ENCODE results near the gene DYRK2.

DNA sequence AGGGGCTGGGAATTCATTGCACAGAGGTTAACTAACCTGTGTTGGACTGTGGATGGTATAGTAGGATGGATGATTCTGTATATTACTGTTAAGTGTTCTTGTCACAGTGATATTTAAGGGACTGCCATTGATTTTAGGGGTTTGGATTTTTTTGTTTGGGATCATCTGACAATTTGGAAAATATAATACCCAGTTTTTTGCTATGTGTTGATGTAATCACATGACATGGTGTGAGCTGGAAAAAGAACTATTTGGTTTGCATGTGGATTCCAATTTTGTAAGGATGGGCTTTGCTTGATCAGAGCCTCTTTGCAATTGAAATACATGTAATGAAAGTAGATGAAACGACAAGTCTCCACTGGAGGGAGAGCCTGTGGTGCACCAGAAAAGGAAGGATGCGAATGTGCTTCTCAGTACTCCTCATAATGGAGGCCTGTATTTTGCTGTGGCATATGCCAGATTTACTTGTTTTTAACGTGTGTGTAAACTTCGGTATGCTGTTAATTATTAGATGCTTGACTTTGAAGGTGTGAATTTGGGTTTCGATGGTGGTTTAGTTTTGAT, 2.7 kb downstream of the DYRK2 start:
- TF ChIP-seq, protein P1, sequence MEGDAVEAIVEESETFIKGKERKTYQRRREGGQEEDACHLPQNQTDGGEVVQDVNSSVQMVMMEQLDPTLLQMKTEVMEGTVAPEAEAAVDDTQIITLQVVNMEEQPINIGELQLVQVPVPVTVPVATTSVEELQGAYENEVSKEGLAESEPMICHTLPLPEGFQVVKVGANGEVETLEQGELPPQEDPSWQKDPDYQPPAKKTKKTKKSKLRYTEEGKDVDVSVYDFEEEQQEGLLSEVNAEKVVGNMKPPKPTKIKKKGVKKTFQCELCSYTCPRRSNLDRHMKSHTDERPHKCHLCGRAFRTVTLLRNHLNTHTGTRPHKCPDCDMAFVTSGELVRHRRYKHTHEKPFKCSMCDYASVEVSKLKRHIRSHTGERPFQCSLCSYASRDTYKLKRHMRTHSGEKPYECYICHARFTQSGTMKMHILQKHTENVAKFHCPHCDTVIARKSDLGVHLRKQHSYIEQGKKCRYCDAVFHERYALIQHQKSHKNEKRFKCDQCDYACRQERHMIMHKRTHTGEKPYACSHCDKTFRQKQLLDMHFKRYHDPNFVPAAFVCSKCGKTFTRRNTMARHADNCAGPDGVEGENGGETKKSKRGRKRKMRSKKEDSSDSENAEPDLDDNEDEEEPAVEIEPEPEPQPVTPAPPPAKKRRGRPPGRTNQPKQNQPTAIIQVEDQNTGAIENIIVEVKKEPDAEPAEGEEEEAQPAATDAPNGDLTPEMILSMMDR (conservative IDR thresholded peaks at IDR 0.05; ENCODE audit: low read depth in 2 of 2) = peak in 1 of 2 experiments; percentile 24; a peak in 2 of 4 replicates
- no peak for TF ChIP-seq POLR2AphosphoS5 (IDR thresholded peaks at IDR 0.05; ENCODE audit: low read depth)
- TF ChIP-seq, protein P2, sequence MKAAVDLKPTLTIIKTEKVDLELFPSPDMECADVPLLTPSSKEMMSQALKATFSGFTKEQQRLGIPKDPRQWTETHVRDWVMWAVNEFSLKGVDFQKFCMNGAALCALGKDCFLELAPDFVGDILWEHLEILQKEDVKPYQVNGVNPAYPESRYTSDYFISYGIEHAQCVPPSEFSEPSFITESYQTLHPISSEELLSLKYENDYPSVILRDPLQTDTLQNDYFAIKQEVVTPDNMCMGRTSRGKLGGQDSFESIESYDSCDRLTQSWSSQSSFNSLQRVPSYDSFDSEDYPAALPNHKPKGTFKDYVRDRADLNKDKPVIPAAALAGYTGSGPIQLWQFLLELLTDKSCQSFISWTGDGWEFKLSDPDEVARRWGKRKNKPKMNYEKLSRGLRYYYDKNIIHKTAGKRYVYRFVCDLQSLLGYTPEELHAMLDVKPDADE (IDR thresholded peaks at IDR 0.05) = no peak
- TF ChIP-seq, protein P3, sequence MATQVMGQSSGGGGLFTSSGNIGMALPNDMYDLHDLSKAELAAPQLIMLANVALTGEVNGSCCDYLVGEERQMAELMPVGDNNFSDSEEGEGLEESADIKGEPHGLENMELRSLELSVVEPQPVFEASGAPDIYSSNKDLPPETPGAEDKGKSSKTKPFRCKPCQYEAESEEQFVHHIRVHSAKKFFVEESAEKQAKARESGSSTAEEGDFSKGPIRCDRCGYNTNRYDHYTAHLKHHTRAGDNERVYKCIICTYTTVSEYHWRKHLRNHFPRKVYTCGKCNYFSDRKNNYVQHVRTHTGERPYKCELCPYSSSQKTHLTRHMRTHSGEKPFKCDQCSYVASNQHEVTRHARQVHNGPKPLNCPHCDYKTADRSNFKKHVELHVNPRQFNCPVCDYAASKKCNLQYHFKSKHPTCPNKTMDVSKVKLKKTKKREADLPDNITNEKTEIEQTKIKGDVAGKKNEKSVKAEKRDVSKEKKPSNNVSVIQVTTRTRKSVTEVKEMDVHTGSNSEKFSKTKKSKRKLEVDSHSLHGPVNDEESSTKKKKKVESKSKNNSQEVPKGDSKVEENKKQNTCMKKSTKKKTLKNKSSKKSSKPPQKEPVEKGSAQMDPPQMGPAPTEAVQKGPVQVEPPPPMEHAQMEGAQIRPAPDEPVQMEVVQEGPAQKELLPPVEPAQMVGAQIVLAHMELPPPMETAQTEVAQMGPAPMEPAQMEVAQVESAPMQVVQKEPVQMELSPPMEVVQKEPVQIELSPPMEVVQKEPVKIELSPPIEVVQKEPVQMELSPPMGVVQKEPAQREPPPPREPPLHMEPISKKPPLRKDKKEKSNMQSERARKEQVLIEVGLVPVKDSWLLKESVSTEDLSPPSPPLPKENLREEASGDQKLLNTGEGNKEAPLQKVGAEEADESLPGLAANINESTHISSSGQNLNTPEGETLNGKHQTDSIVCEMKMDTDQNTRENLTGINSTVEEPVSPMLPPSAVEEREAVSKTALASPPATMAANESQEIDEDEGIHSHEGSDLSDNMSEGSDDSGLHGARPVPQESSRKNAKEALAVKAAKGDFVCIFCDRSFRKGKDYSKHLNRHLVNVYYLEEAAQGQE (IDR thresholded peaks at IDR 0.05; ENCODE audit: unreplicated experiment) = no peak

Measured in GM23338 (cell line).